ENCODE data around the gene EXOSC2. TPM values are rescaled to one million over a fixed set of nuclear protein-coding genes. Genes with fewer than 3 reads are reported as not detected.

Gene EXOSC2
- total RNA-seq, 1 experiment from 2014 or later: 57.7 TPM

GRCh38 chr9:130687615-130688014, 6.0 kb upstream of the EXOSC2 start:
- no peak for DNase-seq (ENCODE audit: unreplicated experiment)
- no peak for TF ChIP-seq CTCF (IDR thresholded peaks at IDR 0.05; ENCODE audit: unreplicated experiment)
- Mint-ChIP-seq H3K4me1 (ENCODE audit: insufficient read depth, unreplicated experiment) (peaks cover 7% of the 10 kb centered on the region), H3K4me3 (ENCODE audit: unreplicated experiment) (no peak overlapping the region), H3K9me3 (ENCODE audit: unreplicated experiment) (no peaks in the 10 kb centered on the region), H3K27ac (ENCODE audit: low read depth, unreplicated experiment) (no peak overlapping the region), H3K36me3 (ENCODE audit: insufficient read depth, unreplicated experiment) (no peaks in the 10 kb centered on the region), H3K27me3 (ENCODE audit: insufficient read depth, unreplicated experiment) (no peaks in the 10 kb centered on the region)
- CTCF ChIA-PET: interaction anchor here (0.7 kb wide), 1 partner anchor 365 kb away, joined by 4 read pairs; no protein-coding TSS in a partner anchor
- POLR2A ChIA-PET: no interaction called here
- intact Hi-C loops (cut with micrococcal nuclease): loop anchor here (10.0 kb wide), 1 partner anchor 113 kb away; the partner anchor contains the start of gene FUBP3
- no TSS peak for BruUV-seq (replicated peaks)

DNA sequence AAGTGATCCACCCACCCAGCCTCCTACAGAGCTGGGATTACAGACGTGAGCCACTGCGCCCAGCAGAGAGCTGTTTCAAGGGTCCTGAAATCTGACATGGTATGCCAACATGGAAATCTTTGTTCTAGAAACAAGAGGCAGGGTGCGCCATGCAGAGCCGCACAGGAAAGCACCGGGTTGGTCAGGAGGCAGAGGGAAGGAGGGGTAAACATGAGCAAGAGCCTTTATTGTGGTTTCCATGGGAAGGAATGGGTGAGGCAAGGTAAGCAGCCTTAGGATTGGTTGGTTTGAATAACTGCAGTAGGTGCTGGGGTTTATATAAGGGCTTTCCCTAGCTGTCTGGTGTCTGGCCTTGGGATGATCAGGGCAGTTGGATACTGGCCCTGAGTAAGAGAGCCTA, 5.5 kb upstream of the EXOSC2 start:
- Mint-ChIP-seq H3K4me3 (ENCODE audit: unreplicated experiment) (no peak overlapping the region), H3K36me3 (ENCODE audit: insufficient read depth, unreplicated experiment) (no peaks in the 10 kb centered on the region), H3K4me1 (ENCODE audit: insufficient read depth, unreplicated experiment) (peaks cover 7% of the 10 kb centered on the region), H3K27ac (ENCODE audit: low read depth, unreplicated experiment) (no peak overlapping the region), H3K9me3 (ENCODE audit: unreplicated experiment) (no peaks in the 10 kb centered on the region), H3K27me3 (ENCODE audit: insufficient read depth, unreplicated experiment) (no peaks in the 10 kb centered on the region)
- ChIA-PET POLR2A (no interaction called here), CTCF (interaction anchor here (0.7 kb wide), 1 partner anchor 364 kb away, joined by 4 read pairs; no protein-coding TSS in a partner anchor)
- intact Hi-C loops (cut with micrococcal nuclease): loop anchor here (10.0 kb wide), 1 partner anchor 113 kb away; the partner anchor contains the start of gene FUBP3
- BruUV-seq (replicated peaks): no TSS peak
- no peak for DNase-seq (ENCODE audit: unreplicated experiment)
- TF ChIP-seq CTCF (IDR thresholded peaks at IDR 0.05; ENCODE audit: unreplicated experiment): no peak

DNA sequence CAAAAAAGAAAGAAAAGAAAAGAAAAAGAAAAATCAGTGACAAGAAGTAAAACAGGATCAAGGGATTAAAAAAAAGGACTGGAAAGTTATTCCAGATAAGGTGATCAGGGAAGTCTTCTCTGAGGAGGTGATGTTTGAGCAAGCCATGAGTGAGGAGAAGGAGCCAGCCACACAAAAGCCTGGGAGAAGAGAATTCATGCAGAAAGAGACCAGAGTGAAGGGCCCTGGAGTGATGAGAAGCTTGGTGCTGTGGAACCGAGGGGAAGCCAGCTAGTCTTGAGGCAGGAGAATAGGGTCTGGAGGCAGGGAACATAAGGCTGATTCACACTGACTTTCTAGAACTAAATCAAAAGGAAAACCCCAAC, 4.0 kb upstream of the EXOSC2 start:
- CTCF ChIA-PET: interaction anchor here (0.6 to 0.9 kb wide), 5 partner anchors 23 to 584 kb away, joined by 3 to 4 read pairs (median 4); no protein-coding TSS in a partner anchor
- BruUV-seq (replicated peaks): no TSS peak
- no peaks in the 10 kb centered on the region for H3K36me3 Mint-ChIP-seq (ENCODE audit: insufficient read depth, unreplicated experiment)
- H3K27ac Mint-ChIP-seq (ENCODE audit: low read depth, unreplicated experiment): peak overlapping the region; percentile 2
- TF ChIP-seq CTCF (IDR thresholded peaks at IDR 0.05; ENCODE audit: unreplicated experiment): no peak
- H3K27me3 Mint-ChIP-seq (ENCODE audit: insufficient read depth, unreplicated experiment): no peaks in the 10 kb centered on the region
- intact Hi-C loops (cut with micrococcal nuclease): loop anchor here (10.0 kb wide), 1 partner anchor 115 kb away; the partner anchor contains the start of gene FUBP3
- POLR2A ChIA-PET: interaction anchor here (0.7 to 2.6 kb wide), 15 partner anchors 9 to 845 kb away, joined by 3 to 34 read pairs (median 5); partner anchors contain the start of gene FUBP3
- DNase-seq (ENCODE audit: unreplicated experiment): no peak
- H3K4me1 Mint-ChIP-seq (ENCODE audit: insufficient read depth, unreplicated experiment): peaks cover 14% of the 10 kb centered on the region
- H3K9me3 Mint-ChIP-seq (ENCODE audit: unreplicated experiment): no peaks in the 10 kb centered on the region
- peak overlapping the region; percentile 63 for H3K4me3 Mint-ChIP-seq (ENCODE audit: unreplicated experiment)

GRCh38 chr9:130689937-130690700, 3.5 kb upstream of the EXOSC2 start:
- peak overlapping the region; percentile 63 for H3K4me3 Mint-ChIP-seq (ENCODE audit: unreplicated experiment)
- ChIA-PET POLR2A (interaction anchor here (0.6 to 2.6 kb wide), 19 partner anchors 9 to 1357 kb away, joined by 3 to 34 read pairs (median 4); partner anchors contain the start of gene FUBP3), CTCF (interaction anchor here (0.6 to 0.9 kb wide), 4 partner anchors 17 to 191 kb away, joined by 3 to 4 read pairs (median 4); no protein-coding TSS in a partner anchor)
- intact Hi-C loops (cut with micrococcal nuclease): loop anchor here (10.0 kb wide), 1 partner anchor 115 kb away; the partner anchor contains the start of gene FUBP3
- peaks cover 18% of the 10 kb centered on the region for H3K4me1 Mint-ChIP-seq (ENCODE audit: insufficient read depth, unreplicated experiment)
- H3K36me3 Mint-ChIP-seq (ENCODE audit: insufficient read depth, unreplicated experiment): peaks cover 5% of the 10 kb centered on the region
- TSS peak; percentile 8 for BruUV-seq (replicated peaks)
- H3K27ac Mint-ChIP-seq (ENCODE audit: low read depth, unreplicated experiment): peak overlapping the region; percentile 2
- H3K9me3 Mint-ChIP-seq (ENCODE audit: unreplicated experiment): no peaks in the 10 kb centered on the region
- H3K27me3 Mint-ChIP-seq (ENCODE audit: insufficient read depth, unreplicated experiment): no peaks in the 10 kb centered on the region
- no peak for TF ChIP-seq CTCF (IDR thresholded peaks at IDR 0.05; ENCODE audit: unreplicated experiment)
- DNase-seq (ENCODE audit: unreplicated experiment): peak; percentile 99

Data from MCF 10A (cell line).